ENCODE data around the gene ANTXRL.

- TF ChIP-seq EP300 (IDR thresholded peaks at IDR 0.05): no peak
- no peak for TF ChIP-seq POLR2A (IDR thresholded peaks at IDR 0.05)
- no peak for TF ChIP-seq CTCF (IDR thresholded peaks at IDR 0.05)
- no peak for TF ChIP-seq POLR2AphosphoS5 (IDR thresholded peaks at IDR 0.05)
These were observed 40.9 kb downstream of the ANTXRL start for GRCh38 chr10:46327685-46328084.

Data from suprapubic skin (tissue), 4 donors.